Astrocyte of the cerebellum (primary cell): Measurements from ENCODE around the gene ATL1.
"Not testable (repeated sequence)": the region's sequence is repeated elsewhere in the genome, so short reads cannot be mapped to it uniquely, and the experiment has no call there.

ENCODE experiments used
- DNase-seq: peaks from one replicate; pipeline ENCODE4 v3.0.0-alpha.2; 2011; ENCODE audit warnings: low read depth
- H3K4me3 ChIP-seq: 2 replicates; pipeline ENCODE4 v1.5.1; 2011; ENCODE audit warnings: mild to moderate bottlenecking, low read depth, low read length, moderate library complexity
- CTCF ChIP-seq: IDR thresholded peaks from 2 replicates; pipeline ENCODE4 v1.5.1; 2012; ENCODE audit warnings: low read length, low read depth, moderate library complexity, mild to moderate bottlenecking; ENCODE audit errors: missing control alignments
- in situ Hi-C: cut with HindIII; loops from 2 replicates; pipeline ENCODE4 v1.10.0; 2017; ENCODE audit warnings: low sequenced_read_pairs

Gene ATL1

DNA sequence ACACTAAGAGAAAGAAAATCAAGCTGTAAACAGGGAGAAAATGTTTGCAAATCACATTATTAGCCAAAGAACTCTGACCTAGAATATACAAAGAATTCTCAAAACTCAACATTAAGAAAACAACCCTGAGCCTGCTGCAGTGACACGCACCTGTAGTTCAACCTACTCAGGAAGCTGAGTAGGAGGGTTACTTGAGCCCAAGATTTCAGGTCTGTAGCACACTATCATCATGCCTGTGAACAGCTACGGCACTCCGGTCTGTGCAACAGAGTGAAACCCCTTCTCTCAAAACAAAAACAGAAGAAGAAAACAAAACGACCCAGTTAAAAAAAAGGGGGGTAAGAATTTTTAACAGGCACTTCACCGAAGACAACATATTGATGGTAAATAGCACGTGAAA, 87.3 kb downstream of the ATL1 start:
- in situ Hi-C loops, result no loop called here
- TF ChIP-seq CTCF, result no peak
- H3K4me3 ChIP-seq, result no peak overlapping the region
- DNase-seq, result no peak

DNA sequence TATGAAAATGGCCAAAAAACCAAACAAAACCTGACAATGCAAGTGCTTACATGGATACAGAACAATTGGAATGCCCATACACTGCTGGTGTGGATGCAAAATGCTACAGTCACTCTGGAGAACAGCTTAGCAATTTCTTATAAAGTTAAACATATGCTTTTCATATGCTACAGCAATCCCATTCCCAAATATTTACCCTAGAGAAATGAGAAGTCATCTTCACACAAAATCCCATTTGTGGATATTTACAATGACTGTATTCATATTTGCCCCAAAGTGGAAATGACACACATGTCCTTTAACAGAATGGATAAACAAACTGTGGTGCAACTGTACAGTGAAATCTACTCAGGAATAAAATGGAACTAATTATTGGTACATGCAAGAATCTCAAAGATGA, 87.8 kb downstream of the ATL1 start:
- in situ Hi-C loops, result no loop called here
- TF ChIP-seq CTCF, result no peak
- no peak overlapping the region for H3K4me3 ChIP-seq
- DNase-seq, result no peak

DNA sequence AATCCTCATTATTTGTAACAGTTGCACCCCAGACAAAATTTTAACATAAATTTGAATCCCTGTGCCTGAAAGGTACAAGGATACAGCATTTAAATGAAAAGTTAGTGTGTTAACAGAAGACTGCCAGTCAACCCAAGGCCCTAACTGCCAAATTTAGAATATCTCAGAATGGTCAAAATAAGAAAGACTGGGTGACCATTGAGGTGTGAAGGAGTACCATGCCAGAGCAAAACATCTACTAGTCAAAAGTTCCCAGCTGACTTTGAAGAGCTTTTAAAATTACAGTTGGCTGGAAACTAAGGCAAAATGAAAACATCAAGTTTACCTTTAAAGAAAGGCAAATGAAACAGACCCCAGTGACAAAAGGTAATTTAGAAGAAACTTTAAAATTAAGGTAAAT, 89.7 kb downstream of the ATL1 start:
- no peak for DNase-seq
- no peak for TF ChIP-seq CTCF
- no peak overlapping the region for H3K4me3 ChIP-seq
- in situ Hi-C loops, result no loop called here

- in situ Hi-C loops, result no loop called here
- H3K4me3 ChIP-seq, result no peak overlapping the region
- TF ChIP-seq CTCF, result no peak
- DNase-seq, result no peak
Observed at GRCh38 chr14:50656776-50657175, 96.8 kb downstream of the ATL1 start.

DNA sequence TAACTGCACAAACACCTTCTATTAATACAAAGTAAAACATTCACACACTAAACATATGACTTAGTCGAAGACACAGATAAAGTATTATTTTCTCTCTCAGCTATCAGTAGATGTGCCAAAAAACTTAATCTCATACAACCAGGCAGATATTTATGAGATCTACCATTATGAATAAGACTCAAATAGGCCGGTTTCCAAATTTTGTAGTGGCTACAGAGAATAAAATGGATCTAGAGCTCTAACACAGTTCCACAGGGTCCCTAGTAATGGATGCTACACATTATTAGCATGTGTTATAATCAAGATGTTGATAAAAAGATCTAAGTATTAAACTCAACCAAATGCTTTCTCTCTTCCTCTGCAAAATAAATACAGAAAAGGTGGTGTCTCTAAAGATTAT, 97.8 kb downstream of the ATL1 start:
- DNase-seq, result no peak
- in situ Hi-C loops, result no loop called here
- TF ChIP-seq CTCF, result no peak
- no peak overlapping the region for H3K4me3 ChIP-seq

DNA sequence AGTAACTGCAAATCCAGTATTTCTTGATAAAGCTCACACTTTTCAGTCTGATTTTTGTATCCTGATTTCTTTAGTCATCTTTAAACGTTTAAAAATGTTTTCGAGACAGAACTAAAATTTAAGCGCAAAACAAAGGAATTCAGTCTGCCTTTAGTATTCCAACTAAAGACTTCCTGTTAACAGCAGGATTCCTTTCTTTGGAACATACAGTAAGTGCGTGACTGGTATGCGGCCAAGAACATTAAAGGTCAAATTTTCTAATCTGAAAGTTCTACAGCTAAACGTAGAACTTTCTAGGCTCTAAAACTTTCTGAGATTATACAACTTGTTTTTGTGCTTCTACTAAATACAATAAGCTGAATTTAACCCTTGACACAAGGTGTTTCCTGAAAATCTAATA, 98.3 kb downstream of the ATL1 start:
- in situ Hi-C loops, result no loop called here
- no peak overlapping the region for H3K4me3 ChIP-seq
- no peak for TF ChIP-seq CTCF
- DNase-seq, result peak; percentile 65

- TF ChIP-seq CTCF, result no peak
- in situ Hi-C loops, result no loop called here
- no peak for DNase-seq
- H3K4me3 ChIP-seq, result no peak overlapping the region
Observed at GRCh38 chr14:50659327-50659974, 99.5 kb downstream of the ATL1 start.

DNA sequence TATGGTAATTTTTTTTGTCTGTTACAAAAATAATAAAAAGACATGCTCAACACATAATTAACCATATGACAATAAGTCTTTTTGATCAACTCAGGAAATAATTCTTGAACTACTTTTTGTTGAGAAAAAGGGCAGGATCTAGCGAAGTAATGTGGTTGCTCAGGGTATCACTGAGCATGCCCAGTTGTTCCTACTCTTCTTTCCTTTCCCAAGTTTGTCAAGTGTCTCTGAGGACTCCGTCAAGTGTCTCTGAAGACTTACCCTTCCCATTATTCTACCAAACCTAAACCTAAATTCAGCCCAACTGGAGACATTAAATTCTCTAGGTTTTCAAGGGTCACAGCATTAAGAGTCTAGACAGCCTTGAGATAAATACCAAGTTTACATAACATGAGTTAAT, 104.6 kb downstream of the ATL1 start:
- DNase-seq, in situ Hi-C loops, H3K4me3 ChIP-seq: not testable (repeated sequence)

GRCh38 chr14:50665300-50665699, 105.4 kb downstream of the ATL1 start:
- DNase-seq, H3K4me3 ChIP-seq, in situ Hi-C loops: not testable (repeated sequence)
